Sigmoid colon (tissue), 4 donors: ENCODE results near the gene SUGCT.

Experiments
- POLR2AphosphoS5 ChIP-seq, 4 donors: sonication (generic); formaldehyde crosslinking; IDR thresholded peaks; one replicate each; pipeline ENCODE4 v1.6.1; 2017; ENCODE audit warnings: antibody characterized with exemption in 4 of 4
- TF ChIP-seq, protein P1 (sequence below), 4 experiments: fragments of 450-650 bp in 3 of 4; fragments of 200-600 bp in 1 of 4; IDR thresholded peaks; one replicate each; pipeline ENCODE4 v1.5.1; 2016 to 2019; ENCODE audit warnings: antibody characterized with exemption in 4 of 4, mild to moderate bottlenecking in 3 of 4, moderate library complexity in 2 of 4

GRCh38 chr7:40541336-40541735 lies 406.5 kb downstream of the SUGCT start:
- TF ChIP-seq, protein P1, sequence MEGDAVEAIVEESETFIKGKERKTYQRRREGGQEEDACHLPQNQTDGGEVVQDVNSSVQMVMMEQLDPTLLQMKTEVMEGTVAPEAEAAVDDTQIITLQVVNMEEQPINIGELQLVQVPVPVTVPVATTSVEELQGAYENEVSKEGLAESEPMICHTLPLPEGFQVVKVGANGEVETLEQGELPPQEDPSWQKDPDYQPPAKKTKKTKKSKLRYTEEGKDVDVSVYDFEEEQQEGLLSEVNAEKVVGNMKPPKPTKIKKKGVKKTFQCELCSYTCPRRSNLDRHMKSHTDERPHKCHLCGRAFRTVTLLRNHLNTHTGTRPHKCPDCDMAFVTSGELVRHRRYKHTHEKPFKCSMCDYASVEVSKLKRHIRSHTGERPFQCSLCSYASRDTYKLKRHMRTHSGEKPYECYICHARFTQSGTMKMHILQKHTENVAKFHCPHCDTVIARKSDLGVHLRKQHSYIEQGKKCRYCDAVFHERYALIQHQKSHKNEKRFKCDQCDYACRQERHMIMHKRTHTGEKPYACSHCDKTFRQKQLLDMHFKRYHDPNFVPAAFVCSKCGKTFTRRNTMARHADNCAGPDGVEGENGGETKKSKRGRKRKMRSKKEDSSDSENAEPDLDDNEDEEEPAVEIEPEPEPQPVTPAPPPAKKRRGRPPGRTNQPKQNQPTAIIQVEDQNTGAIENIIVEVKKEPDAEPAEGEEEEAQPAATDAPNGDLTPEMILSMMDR (IDR thresholded peaks at IDR 0.05), result no peak
- TF ChIP-seq POLR2AphosphoS5 (IDR thresholded peaks at IDR 0.05), result no peak
